HEK293 (cell line): ENCODE results near the gene MESD.

Source experiments
- CTCF ChIA-PET: fragments of 350-600 bp; formaldehyde crosslinking; extraction: SDS; loops from one replicate; lab custom pipeline; 2021; ENCODE audit warnings: antibody characterized with exemption; lab: Yijun Ruan, JAX
- POLR2A ChIA-PET: fragments of 300-600 bp; formaldehyde crosslinking; extraction: SDS; loops from one replicate; lab custom pipeline; 2020; ENCODE audit warnings: antibody characterized with exemption, inconsistent platforms; lab: Yijun Ruan, JAX
- H3K27ac ChIP-seq: fragments of 200-500 bp; sonication (Bioruptor generic); 2 replicates; pipeline ENCODE4 v1.5.1; 2014; ENCODE audit warnings: low read depth, low read length, control low read depth, inconsistent platforms; ENCODE audit errors: extremely low read depth
- H3K36me3 ChIP-seq, 2 experiments: fragments of 200-500 bp in 1 of 2; sonication (Bioruptor generic) in 1 of 2; 1 replicate in 1 of 2; 2 replicates in 1 of 2; pipeline ENCODE4 v1.5.1; 2014 to 2017; ENCODE audit warnings: inconsistent platforms in 2 of 2, low read length in 2 of 2; ENCODE audit not compliant: control insufficient read depth in 2 of 2, insufficient read depth in 1 of 2
- H3K4me1 ChIP-seq: fragments of 200-500 bp; sonication (Bioruptor generic); 2 replicates; pipeline ENCODE4 v1.5.1; 2014; ENCODE audit warnings: mild to moderate bottlenecking, low read length, inconsistent platforms; ENCODE audit not compliant: control insufficient read depth, insufficient read depth
- H3K4me3 ChIP-seq: 2 replicates; pipeline ENCODE4 v1.5.1; 2011; ENCODE audit warnings: low read depth, mild to moderate bottlenecking, control low read depth, low read length, moderate library complexity
- H3K9me3 ChIP-seq: fragments of 200-500 bp; sonication (Bioruptor generic); 2 replicates; pipeline ENCODE4 v1.5.1; 2014; ENCODE audit warnings: low read depth, low read length, inconsistent platforms; ENCODE audit not compliant: control insufficient read depth, insufficient read depth
- AEBP2 ChIP-seq: fragments of 450-650 bp; formaldehyde crosslinking; IDR thresholded peaks from 2 replicates; pipeline ENCODE4 v1.5.1; 2016; ENCODE audit warnings: missing biosample characterization, missing genetic modification characterization, borderline replicate concordance
- BCL11B ChIP-seq: fragments of 450-650 bp; formaldehyde crosslinking; IDR thresholded peaks from 2 replicates; pipeline ENCODE4 v1.5.1; 2016; ENCODE audit warnings: low read depth, missing biosample characterization, missing genetic modification characterization
- IKZF3 ChIP-seq: fragments of 450-650 bp; IDR thresholded peaks from 2 replicates; pipeline ENCODE4 v1.5.0; 2018; ENCODE audit warnings: missing biosample characterization, mild to moderate bottlenecking, missing genetic modification characterization, moderate library complexity
- PRDM1 ChIP-seq: fragments of 450-650 bp; formaldehyde crosslinking; IDR thresholded peaks from 2 replicates; pipeline ENCODE4; 2016; ENCODE audit warnings: missing biosample characterization, missing genetic modification characterization
- ZBTB6 ChIP-seq: fragments of 450-650 bp; formaldehyde crosslinking; IDR thresholded peaks from 2 replicates; pipeline ENCODE4 v1.5.1; 2017; ENCODE audit warnings: missing biosample characterization, missing genetic modification characterization
- ZFP3 ChIP-seq: fragments of 450-650 bp; formaldehyde crosslinking; IDR thresholded peaks from 2 replicates; pipeline ENCODE4 v1.5.1; 2016; ENCODE audit warnings: low read depth, missing biosample characterization, missing genetic modification characterization
- ZNF184 ChIP-seq: fragments of 450-650 bp; IDR thresholded peaks from 2 replicates; pipeline ENCODE4 v1.5.1; 2018; ENCODE audit warnings: missing biosample characterization, mild to moderate bottlenecking, missing genetic modification characterization
- ZNF221 ChIP-seq: fragments of 450-650 bp; formaldehyde crosslinking; IDR thresholded peaks from 2 replicates; pipeline ENCODE4 v1.5.1; 2017; ENCODE audit warnings: missing biosample characterization, missing genetic modification characterization, borderline replicate concordance
- ZNF24 ChIP-seq: fragments of 450-650 bp; formaldehyde crosslinking; IDR thresholded peaks from 2 replicates; pipeline ENCODE4 v1.5.1; 2016; ENCODE audit warnings: missing biosample characterization, missing genetic modification characterization
- ZNF280C ChIP-seq: fragments of 450-650 bp; formaldehyde crosslinking; IDR thresholded peaks from 2 replicates; pipeline ENCODE4 v1.5.1; 2016; ENCODE audit warnings: missing biosample characterization, missing genetic modification characterization
- ZNF350 ChIP-seq: fragments of 450-650 bp; formaldehyde crosslinking; IDR thresholded peaks from 2 replicates; pipeline ENCODE4 v1.5.0; 2017; ENCODE audit warnings: missing biosample characterization, mild to moderate bottlenecking, missing genetic modification characterization
- ZNF394 ChIP-seq: fragments of 450-650 bp; formaldehyde crosslinking; IDR thresholded peaks from 2 replicates; pipeline ENCODE4 v1.5.1; 2016; ENCODE audit warnings: missing biosample characterization, missing genetic modification characterization, mild to moderate bottlenecking, moderate library complexity, borderline replicate concordance
- ZNF423 ChIP-seq: fragments of 450-650 bp; formaldehyde crosslinking; IDR thresholded peaks from 2 replicates; pipeline ENCODE4 v1.5.1; 2016; ENCODE audit warnings: missing biosample characterization, missing genetic modification characterization
- ZNF449 ChIP-seq: fragments of 450-650 bp; formaldehyde crosslinking; IDR thresholded peaks from 2 replicates; pipeline ENCODE4 v1.5.1; 2017; ENCODE audit warnings: missing biosample characterization, mild to moderate bottlenecking, missing genetic modification characterization, moderate library complexity
- ZNF501 ChIP-seq: fragments of 450-650 bp; formaldehyde crosslinking; IDR thresholded peaks from 2 replicates; pipeline ENCODE4 v1.5.1; 2016; ENCODE audit warnings: missing biosample characterization, missing genetic modification characterization
- ZNF510 ChIP-seq: fragments of 450-650 bp; formaldehyde crosslinking; IDR thresholded peaks from 2 replicates; pipeline ENCODE4 v1.5.1; 2018; ENCODE audit warnings: mild to moderate bottlenecking, missing genetic modification characterization, missing biosample characterization; ENCODE audit not compliant: insufficient replicate concordance
- ZNF530 ChIP-seq: fragments of 450-650 bp; formaldehyde crosslinking; IDR thresholded peaks from 2 replicates; pipeline ENCODE4 v1.5.1; 2016; ENCODE audit warnings: low read depth, missing biosample characterization, missing genetic modification characterization
- ZNF660 ChIP-seq: fragments of 450-650 bp; IDR thresholded peaks from 2 replicates; pipeline ENCODE4 v1.5.1; 2018; ENCODE audit warnings: missing biosample characterization, mild to moderate bottlenecking, missing genetic modification characterization
- ZNF76 ChIP-seq: fragments of 450-650 bp; formaldehyde crosslinking; IDR thresholded peaks from 2 replicates; pipeline ENCODE4; 2016; ENCODE audit warnings: low read depth, missing biosample characterization, missing genetic modification characterization, borderline replicate concordance

Gene MESD

GRCh38 chr15:81029414-81030300 lies 40.0 kb upstream of the MESD start:
- Histone ChIP-seq H3K4me1 (no peaks in the 10 kb centered on the region), H3K4me3 (no peak overlapping the region), H3K36me3 (no peaks in the 10 kb centered on the region), H3K9me3 (no peaks in the 10 kb centered on the region), H3K27ac (no peak overlapping the region)
- POLR2A ChIA-PET: interaction anchor here (0.9 kb wide), 1 partner anchor 28 kb away, joined by 3 read pairs; no protein-coding TSS in a partner anchor
- TF ChIP-seq ZNF510 (no peak), ZNF350 (tag by site-specific recombination) (no peak), ZNF24 (tag by site-specific recombination) (no peak), ZNF530 (no peak), ZFP3 (tag by site-specific recombination) (no peak), IKZF3 (tag by site-specific recombination) (no peak), ZNF449 (no peak), ZNF423 (tag by site-specific recombination) (no peak), ZNF394 (tag by site-specific recombination) (no peak), BCL11B (no peak), PRDM1 (tag by site-specific recombination) (no peak), ZNF660 (tag by site-specific recombination) (no peak), ZBTB6 (tag by site-specific recombination) (no peak), ZNF184 (tag by site-specific recombination) (no peak), ZNF280C (tag by site-specific recombination) (no peak), AEBP2 (tag by site-specific recombination) (no peak), ZNF221 (no peak), ZNF76 (tag by site-specific recombination) (no peak), ZNF501 (tag by site-specific recombination) (no peak)
- CTCF ChIA-PET: no interaction called here
